SJCRH30 (cell line): Measurements from ENCODE around the gene TIGD1. TPM values are rescaled to one million over a fixed set of nuclear protein-coding genes. Genes with fewer than 3 reads are reported as not detected.
"Not testable (repeated sequence)": the region's sequence is repeated elsewhere in the genome, so short reads cannot be mapped to it uniquely, and the experiment has no call there.

ENCODE experiments used
- DNase-seq, 2 experiments: peaks; one replicate each; pipeline ENCODE4 v3.0.0-alpha.2; 2015 to 2020
- H3K27ac ChIP-seq: fragments of 250-450 bp; sonication (Bioruptor Pico); 2 replicates; pipeline ENCODE4 v1.5.1; 2020; ENCODE audit warnings: mild to moderate bottlenecking, moderate library complexity
- H3K27me3 ChIP-seq: fragments of 250-450 bp; sonication (Bioruptor Pico); 2 replicates; pipeline ENCODE4 v1.5.1; 2020; ENCODE audit warnings: mild to moderate bottlenecking, moderate library complexity
- H3K36me3 ChIP-seq: fragments of 250-450 bp; sonication (Bioruptor Pico); 2 replicates; pipeline ENCODE4 v1.5.1; 2020; ENCODE audit warnings: mild to moderate bottlenecking, moderate library complexity
- H3K4me1 ChIP-seq: fragments of 250-450 bp; sonication (Bioruptor Pico); 2 replicates; pipeline ENCODE4 v1.5.1; 2020; ENCODE audit warnings: mild to moderate bottlenecking, moderate library complexity
- H3K4me3 ChIP-seq: fragments of 250-450 bp; sonication (Bioruptor Pico); 2 replicates; pipeline ENCODE4 v1.5.1; 2020; ENCODE audit warnings: mild to moderate bottlenecking, moderate library complexity
- H3K9me3 ChIP-seq: fragments of 250-450 bp; sonication (Bioruptor Pico); replicated peaks from 2 replicates; pipeline ENCODE4 v1.5.1; 2020; ENCODE audit warnings: mild to moderate bottlenecking, moderate library complexity
- total RNA-seq: library from RNA; depleted of rRNA; stranded (reverse); fragments of >200 nt; shearing (Covaris generic); gene quantifications from 2 replicates; pipeline ENCODE4 v1.2.3, GENCODE V29; 2014

The TIGD1 gene
- total RNA-seq, 1 experiment from 2014 or later = 13.5 TPM

DNA sequence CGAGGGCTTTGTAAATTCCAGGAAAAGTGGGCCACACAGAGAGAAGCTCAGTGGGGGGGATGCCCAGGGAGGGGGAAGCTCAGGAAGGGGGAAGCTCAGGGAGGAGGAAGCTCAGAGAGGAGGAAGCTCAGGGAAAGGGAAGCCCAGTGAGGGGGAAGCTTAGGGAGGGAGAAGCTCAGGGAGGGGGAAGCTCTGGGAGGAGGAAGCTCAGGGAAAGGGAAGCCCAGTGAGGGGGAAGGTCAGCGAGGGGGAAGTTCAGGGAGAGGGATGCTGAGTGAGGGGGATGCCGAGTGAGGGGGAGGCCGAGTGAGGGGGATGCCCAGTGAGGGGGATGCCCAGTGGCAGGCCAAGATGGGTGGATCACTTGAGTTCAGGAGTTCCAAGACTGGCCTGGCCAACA, 11.7 kb downstream of the TIGD1 start:
- H3K27me3 ChIP-seq = no peaks in the 10 kb centered on the region
- H3K27ac ChIP-seq = peak overlapping the region; percentile 92
- H3K4me3 ChIP-seq = peak overlapping the region; percentile 65
- no peaks in the 10 kb centered on the region for H3K9me3 ChIP-seq
- H3K36me3 ChIP-seq = peaks cover 42% of the 10 kb centered on the region
- peak; percentile 63 to 73 for DNase-seq
- H3K4me1 ChIP-seq = peaks cover 23% of the 10 kb centered on the region

DNA sequence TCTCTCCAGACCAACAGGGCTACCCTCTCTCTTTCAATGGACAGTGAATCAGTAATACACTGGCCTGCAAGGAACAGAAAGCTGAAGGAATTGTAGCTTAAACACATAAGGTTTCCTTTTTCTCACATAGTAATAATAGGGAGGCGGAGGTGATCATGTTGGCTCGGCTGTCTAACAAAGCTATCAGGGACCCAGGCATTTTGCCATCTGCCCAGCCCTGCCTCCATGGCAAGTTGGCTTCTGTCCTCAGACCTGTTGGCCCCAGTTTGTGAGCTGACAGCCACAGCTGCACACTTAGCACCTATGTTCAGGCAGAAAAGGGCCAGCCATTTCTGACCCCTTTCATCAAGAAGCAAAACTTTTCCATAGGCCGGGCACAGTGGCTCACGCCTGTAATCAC, 12.9 kb downstream of the TIGD1 start:
- H3K36me3 ChIP-seq = peaks cover 32% of the 10 kb centered on the region
- no peaks in the 10 kb centered on the region for H3K9me3 ChIP-seq
- H3K27ac ChIP-seq = peak overlapping the region; percentile 1; the same call in 1 of the 2 replicates
- H3K4me3 ChIP-seq = no peak overlapping the region
- peak in 1 of 2 experiments; percentile 59 for DNase-seq
- peaks cover 23% of the 10 kb centered on the region for H3K4me1 ChIP-seq
- H3K27me3 ChIP-seq = no peaks in the 10 kb centered on the region

DNA sequence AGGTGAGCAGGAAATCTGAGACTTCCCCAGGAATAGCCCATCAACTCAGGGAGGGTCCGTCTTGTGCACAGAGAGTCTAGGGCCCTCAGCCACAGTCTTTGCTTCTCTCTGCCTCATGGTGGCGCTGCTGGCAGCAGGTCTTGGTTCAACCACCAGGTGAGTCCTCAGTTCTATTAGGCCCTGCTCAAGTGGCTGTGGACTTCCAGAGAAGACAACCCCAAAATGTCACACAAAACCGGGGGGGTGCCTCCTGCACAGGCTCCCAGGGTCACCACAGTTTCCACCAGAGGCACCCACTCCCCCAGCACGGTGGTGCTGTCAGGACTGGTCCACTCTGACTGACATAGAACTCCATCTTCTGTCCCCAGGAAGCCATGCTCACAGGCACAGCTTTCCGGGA, 13.3 kb downstream of the TIGD1 start:
- Histone ChIP-seq H3K36me3 (peaks cover 30% of the 10 kb centered on the region), H3K4me1 (peaks cover 23% of the 10 kb centered on the region), H3K4me3 (no peak overlapping the region), H3K27me3 (no peaks in the 10 kb centered on the region), H3K27ac (peak overlapping the region; percentile 1; the same call in 1 of the 2 replicates), H3K9me3 (no peaks in the 10 kb centered on the region)
- DNase-seq = peak in 1 of 2 experiments; percentile 61

DNA sequence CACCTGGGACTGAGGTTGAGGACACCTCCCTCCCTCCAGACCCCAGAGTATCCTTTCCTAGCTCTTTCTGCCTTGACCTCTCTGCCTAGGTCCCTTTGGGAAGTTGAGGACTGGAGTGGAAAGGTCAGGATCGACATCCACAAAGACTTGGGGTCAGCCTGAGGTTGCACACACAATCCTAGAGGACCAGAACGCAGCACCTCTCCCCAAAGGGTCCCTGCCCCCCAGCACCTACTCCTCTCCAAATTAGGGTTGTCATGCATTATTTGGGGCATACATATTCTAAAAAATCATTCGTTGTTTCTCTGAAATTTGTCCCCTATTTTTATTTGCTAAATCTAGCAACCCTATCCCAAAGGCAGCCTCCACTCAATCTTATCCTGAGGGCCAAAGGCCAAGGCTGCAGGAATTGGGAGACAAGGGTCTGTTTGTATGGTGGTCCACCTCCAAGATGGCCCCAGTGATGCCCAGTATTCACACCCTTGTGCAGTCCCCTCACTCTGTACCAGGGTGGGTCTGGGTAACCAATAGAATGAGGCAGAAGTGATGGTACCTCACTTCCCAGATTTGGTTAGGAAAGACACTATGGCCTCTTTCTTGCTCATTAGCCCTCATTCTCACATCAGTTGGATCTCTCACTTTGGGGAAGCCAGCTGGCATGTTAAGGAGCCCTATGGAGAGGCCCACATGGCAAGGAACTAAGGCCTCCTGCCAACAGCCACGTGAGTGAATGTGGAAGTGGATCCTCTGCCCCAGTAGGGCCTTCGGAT, 14.4 kb downstream of the TIGD1 start:
- peaks cover 23% of the 10 kb centered on the region for H3K4me1 ChIP-seq
- DNase-seq = no peak
- H3K36me3 ChIP-seq = peaks cover 25% of the 10 kb centered on the region; the same call in 1 of the 2 replicates

DNA sequence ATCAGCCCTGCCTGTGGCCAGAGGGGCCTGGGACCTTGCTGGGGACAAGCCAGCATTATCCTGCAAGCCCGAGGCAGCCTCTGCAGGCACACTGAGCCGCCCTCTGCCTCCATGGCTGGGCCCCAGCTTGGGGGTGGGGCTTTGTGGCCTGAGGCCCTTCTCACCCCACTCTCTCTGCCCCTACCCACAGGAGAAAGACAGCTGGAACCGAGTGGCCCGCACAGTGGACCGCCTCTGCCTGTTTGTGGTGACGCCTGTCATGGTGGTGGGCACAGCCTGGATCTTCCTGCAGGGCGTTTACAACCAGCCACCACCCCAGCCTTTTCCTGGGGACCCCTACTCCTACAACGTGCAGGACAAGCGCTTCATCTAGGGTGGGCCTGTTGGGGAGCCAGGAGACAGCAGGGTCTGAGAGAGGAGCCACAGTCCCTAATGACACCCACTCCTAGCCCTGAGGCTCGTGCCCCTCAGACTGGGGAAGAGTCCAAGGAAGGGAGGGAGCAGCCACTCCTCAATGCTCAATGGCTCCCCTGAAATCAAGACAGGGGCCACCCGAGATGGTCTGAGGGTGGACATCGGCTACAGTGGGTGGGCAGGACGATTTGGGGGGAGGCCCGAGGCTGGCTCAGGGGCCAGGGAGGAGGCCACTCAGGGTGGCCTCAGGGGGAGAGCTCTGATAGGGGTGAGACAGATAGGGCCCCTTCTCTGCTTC, 15.3 kb downstream of the TIGD1 start:
- DNase-seq = no peak
- Histone ChIP-seq H3K27ac (no peak overlapping the region), H3K4me3 (no peak overlapping the region), H3K27me3 (no peaks in the 10 kb centered on the region), H3K4me1 (peaks cover 23% of the 10 kb centered on the region), H3K9me3 (no peaks in the 10 kb centered on the region), H3K36me3 (peaks cover 25% of the 10 kb centered on the region; the same call in 1 of the 2 replicates)

More for the DNA sequence above, 14.4 kb downstream of the TIGD1 start:
- no peak overlapping the region for H3K4me3 ChIP-seq
- no peaks in the 10 kb centered on the region for H3K27me3 ChIP-seq
- no peaks in the 10 kb centered on the region for H3K9me3 ChIP-seq
- no peak overlapping the region for H3K27ac ChIP-seq

DNA sequence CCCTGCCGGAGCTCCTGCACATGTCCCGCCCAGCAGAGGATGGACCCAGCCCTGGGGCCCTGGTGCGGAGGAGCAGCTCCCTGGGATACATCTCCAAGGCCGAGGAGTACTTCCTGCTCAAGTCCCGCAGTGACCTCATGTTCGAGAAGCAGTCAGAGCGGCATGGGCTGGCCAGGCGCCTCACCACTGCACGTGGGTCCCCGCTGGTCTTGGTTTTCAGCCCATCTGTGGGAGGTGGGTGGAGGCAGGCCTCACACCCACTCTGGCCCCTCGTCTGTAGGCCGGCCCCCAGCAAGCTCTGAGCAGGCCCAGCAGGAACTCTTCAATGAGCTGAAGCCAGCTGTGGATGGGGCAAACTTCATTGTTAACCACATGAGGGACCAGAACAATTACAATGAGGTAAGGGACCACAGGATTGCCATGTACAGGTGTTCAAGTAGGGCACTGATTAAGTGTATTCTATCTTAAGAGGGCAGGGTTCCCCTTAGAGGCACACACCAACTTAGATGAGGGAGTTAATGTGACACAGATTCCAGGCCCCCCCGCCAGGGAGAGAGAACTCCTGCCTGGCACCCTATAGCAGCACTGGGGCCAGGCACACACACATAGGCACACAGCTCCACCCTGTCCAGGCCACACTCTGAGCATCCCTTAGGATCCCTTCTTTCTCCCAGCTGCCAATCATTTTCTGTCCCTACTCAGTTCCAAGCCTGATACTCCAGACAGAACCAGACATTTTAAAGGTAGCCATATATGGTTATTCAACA, 16.2 kb downstream of the TIGD1 start:
- Histone ChIP-seq H3K4me1 (peaks cover 22% of the 10 kb centered on the region), H3K36me3 (peaks cover 25% of the 10 kb centered on the region; the same call in 1 of the 2 replicates), H3K27ac (no peak overlapping the region), H3K4me3 (no peak overlapping the region), H3K9me3 (no peaks in the 10 kb centered on the region), H3K27me3 (no peaks in the 10 kb centered on the region)
- DNase-seq = no peak

DNA sequence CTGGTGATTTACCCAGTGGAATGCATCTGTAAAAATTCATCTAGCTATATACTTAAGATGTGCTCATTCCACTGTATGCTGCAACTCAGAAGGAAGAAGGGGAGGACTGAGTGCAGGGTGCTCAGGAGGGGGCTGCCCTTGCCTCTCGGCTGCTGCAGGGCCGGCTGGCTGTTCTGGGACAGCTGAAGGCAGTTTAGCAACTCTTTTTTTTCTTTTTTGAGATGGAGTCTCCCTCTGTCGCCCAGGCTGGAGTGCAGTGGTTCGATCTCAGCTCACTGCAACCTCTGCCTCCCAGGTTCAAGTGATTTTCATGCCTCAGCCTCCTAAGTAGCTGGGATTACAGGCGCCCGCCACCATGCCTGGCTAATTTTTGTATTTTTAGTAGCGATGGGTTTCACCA, 17.5 kb downstream of the TIGD1 start:
- H3K4me1 ChIP-seq, H3K27me3 ChIP-seq, DNase-seq, H3K4me3 ChIP-seq, H3K9me3 ChIP-seq, H3K27ac ChIP-seq: not testable (repeated sequence)
- peaks cover 25% of the 10 kb centered on the region; the same call in 1 of the 2 replicates for H3K36me3 ChIP-seq

DNA sequence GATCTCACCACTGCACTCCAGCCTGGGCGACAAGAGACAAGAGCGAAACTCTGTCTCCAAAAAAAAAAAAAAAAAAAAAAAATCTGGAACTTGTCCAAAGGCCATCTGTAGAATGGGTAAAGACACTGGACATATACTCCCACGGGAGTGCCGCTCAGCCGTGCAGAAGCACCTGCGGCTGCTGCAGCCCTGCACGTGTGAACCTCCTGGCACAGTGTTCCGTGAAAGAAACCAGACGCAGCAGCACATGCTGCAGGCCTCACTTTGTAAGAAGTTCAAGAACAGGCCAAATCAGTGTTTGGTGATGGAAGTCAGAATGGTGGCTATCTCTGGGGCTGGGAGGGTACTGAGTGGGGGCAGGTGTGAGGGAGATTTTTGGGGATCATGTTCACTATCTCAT, 17.9 kb downstream of the TIGD1 start:
- no peaks in the 10 kb centered on the region for H3K9me3 ChIP-seq
- DNase-seq = no peak
- H3K27me3 ChIP-seq = no peaks in the 10 kb centered on the region
- H3K4me3 ChIP-seq = no peak overlapping the region
- peaks cover 6% of the 10 kb centered on the region for H3K4me1 ChIP-seq
- no peak overlapping the region for H3K27ac ChIP-seq
- H3K36me3 ChIP-seq = peaks cover 25% of the 10 kb centered on the region; the same call in 1 of the 2 replicates

DNA sequence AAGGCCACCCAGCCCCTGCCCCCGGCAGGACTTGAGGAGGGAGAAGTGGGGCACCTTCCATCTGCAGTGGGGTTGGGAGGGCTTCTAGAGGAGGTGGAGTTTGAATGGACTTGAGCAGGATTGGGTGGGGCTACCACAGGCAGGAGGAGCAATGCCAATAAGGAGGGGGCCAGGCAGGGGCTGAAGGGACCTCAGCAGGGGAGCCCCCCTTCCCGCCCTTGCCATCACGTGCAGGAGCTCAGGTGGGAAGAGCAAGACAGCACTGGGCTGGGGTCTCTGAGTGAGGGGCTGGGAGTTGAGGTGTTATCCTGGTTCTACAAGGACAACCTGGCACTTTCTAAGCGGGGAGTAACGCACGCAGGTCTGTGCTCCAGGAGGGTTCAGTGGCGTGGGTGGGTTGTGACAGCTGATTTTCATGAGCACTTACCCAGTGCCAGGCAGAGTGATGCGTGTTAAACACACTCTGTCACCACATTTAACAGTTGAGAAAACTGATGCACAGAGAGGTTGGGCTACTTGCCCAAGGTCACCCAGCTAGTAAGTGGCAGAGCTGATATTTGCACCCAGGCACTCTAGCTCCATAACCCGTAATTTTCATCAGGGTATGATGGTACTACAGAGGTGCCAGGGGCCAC, 19.6 kb downstream of the TIGD1 start:
- Histone ChIP-seq H3K9me3 (no peaks in the 10 kb centered on the region), H3K4me3 (no peak overlapping the region), H3K4me1 (peaks cover 7% of the 10 kb centered on the region; the same call in 1 of the 2 replicates), H3K27me3 (no peaks in the 10 kb centered on the region), H3K27ac (no peak overlapping the region), H3K36me3 (peaks cover 19% of the 10 kb centered on the region; the same call in 1 of the 2 replicates)
- DNase-seq = no peak

DNA sequence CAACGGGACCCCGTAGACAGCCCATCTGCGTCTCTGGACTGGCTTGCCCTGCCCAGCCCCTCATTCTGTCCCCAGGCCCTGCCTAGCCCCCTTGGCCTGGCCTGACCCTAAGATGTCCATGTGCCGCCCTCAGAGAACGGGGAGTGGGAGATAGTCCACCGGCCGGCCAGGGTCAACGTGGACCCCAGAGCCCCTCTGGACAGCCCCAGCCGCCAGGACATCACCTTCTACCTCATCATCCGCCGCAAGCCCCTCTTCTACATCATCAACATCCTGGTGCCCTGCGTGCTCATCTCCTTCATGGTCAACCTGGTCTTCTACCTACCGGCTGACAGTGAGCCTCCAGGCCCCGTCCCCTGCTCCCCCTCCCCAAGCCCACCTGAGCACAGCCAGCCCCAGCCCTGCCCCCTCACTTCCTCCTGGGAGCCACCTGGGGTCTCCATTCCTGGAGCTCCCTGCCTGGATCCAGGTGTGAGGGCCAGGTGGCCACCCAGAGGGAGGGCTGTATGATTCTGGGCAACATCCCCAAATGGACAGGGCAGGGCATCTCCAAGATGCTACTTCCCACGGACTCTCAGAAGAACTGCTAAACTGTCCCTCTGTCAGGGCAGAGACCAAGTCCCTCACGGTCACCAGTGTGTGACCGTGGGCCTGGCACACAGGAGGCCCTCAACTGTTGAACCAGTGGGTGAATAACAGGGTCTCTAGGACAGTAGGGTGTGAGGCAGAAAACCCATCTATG, 20.4 kb downstream of the TIGD1 start:
- peaks cover 13% of the 10 kb centered on the region for H3K4me1 ChIP-seq
- H3K27me3 ChIP-seq = no peaks in the 10 kb centered on the region
- no peak overlapping the region for H3K27ac ChIP-seq
- peaks cover 12% of the 10 kb centered on the region; the same call in 1 of the 2 replicates for H3K36me3 ChIP-seq
- DNase-seq = no peak
- H3K4me3 ChIP-seq = no peak overlapping the region
- H3K9me3 ChIP-seq = no peaks in the 10 kb centered on the region

DNA sequence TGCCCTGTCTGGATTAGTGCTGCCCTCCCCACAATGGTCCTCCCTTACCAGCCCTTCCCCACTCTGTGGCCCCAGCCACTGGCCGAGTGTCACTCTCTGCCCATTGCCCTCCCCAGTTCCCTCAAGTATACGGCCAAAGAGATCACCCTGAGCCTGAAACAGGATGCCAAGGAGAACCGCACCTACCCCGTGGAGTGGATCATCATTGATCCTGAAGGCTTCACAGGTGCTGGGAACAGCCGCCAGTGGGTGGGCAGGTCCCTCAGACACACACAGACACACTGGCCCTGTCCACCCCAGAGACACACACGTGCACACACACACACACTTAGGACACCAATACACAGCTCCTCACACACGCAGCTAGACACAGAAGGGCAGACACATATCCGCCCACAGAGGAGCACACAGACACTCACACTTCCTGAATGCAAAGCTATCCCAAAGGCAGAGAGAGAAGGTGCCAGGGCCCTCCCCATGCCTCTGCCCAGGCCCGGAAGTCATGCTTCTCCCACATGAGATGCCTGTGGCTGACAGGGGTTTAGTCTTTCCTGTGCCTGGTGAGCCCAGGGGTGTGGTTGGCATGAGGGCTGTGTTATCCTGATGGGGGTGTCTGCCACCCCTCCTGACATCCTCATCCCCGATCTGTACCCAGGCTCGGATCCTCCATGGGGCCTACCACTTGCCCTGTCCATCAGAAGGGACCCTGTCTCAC, 21.5 kb downstream of the TIGD1 start:
- H3K9me3 ChIP-seq = no peaks in the 10 kb centered on the region
- no peak overlapping the region for H3K4me3 ChIP-seq
- no peak overlapping the region for H3K27ac ChIP-seq
- no peak for DNase-seq
- no peaks in the 10 kb centered on the region for H3K27me3 ChIP-seq
- peaks cover 13% of the 10 kb centered on the region for H3K4me1 ChIP-seq
- peaks cover 2% of the 10 kb centered on the region; the same call in 1 of the 2 replicates for H3K36me3 ChIP-seq

DNA sequence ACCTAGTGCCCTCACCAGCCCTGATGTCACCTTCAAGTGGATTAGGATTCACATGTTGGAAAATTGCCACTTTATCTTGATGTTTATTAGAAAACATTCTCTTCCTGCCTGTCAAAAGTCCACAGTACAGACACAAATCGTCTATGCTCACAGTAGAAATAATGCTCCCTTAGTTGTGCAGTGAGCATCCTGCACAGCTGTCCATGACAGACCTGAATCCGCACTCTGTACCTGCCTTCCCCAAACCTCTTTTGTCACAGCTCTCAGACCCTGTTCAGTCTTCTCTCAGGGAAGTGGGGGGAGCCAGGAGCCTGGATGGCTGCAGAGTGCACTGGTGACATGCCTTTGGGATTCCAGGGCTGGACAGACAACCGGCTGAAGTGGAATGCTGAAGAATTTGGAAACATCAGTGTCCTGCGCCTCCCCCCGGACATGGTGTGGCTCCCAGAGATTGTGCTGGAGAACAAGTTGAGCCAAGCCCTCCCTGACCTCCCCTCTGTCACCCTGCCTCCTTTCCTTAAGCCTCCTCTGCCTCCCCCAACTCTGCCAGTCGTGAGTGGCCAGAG, 22.4 kb downstream of the TIGD1 start:
- H3K36me3 ChIP-seq = no peaks in the 10 kb centered on the region; the same call in 1 of the 2 replicates
- no peak overlapping the region for H3K27ac ChIP-seq
- no peaks in the 10 kb centered on the region for H3K9me3 ChIP-seq
- no peaks in the 10 kb centered on the region for H3K27me3 ChIP-seq
- H3K4me1 ChIP-seq = peaks cover 13% of the 10 kb centered on the region
- no peak overlapping the region for H3K4me3 ChIP-seq
- DNase-seq = no peak

DNA sequence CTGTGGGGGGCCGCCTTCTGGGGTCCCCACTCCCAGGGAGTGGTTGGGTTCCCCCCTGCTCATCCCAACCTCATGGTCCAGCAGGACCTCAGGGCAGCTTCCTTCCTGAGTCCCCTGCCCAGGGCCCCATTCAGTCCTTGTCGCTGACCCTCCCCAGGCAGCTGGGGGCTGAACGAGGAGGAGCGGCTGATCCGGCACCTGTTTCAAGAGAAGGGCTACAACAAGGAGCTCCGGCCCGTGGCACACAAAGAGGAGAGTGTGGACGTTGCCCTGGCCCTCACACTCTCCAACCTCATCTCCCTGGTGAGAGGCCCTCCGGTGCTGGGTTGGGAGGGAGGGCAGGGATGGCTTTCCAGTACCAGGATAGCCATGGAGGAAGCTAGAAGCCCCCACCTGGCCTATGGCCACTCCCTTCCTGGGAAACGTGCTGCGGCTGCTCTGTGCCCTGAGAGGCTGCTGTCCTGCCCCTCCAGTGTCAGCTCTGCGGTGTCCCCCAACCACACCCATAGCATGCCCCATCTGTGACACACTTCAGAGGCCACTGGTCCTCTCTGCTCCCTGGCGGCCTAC, 23.9 kb downstream of the TIGD1 start:
- peak; percentile 76 to 77 for DNase-seq
- Histone ChIP-seq H3K4me3 (peak overlapping the region; percentile 87), H3K9me3 (no peaks in the 10 kb centered on the region), H3K27ac (peak overlapping the region; percentile 97), H3K36me3 (no peaks in the 10 kb centered on the region; the same call in 1 of the 2 replicates), H3K4me1 (peaks cover 13% of the 10 kb centered on the region), H3K27me3 (peaks cover 2% of the 10 kb centered on the region; the same call in 1 of the 2 replicates)
